B cell (primary cell): ENCODE results near the gene NXF3.
"Not testable (repeated sequence)": the region's sequence is repeated elsewhere in the genome, so short reads cannot be mapped to it uniquely, and the experiment has no call there.

Experiments
- CTCF ChIP-seq: fragments of 200-600 bp; IDR thresholded peaks from one replicate; pipeline ENCODE4 v1.8.0; 2022; ENCODE audit warnings: antibody characterized with exemption, mild to moderate bottlenecking
- EZH2 ChIP-seq: IDR thresholded peaks from 2 replicates; pipeline ENCODE4 v1.6.1; 2012; ENCODE audit warnings: borderline replicate concordance, low read depth, mild to moderate bottlenecking, moderate library complexity, low read length; ENCODE audit not compliant: insufficient read depth, poor library complexity, severe bottlenecking

GRCh38 chrX:103107227-103107737, 14.3 kb upstream of the NXF3 start:
- TF ChIP-seq CTCF, EZH2: not testable (repeated sequence)
